ENCODE measurements around the gene RAB7B.

RAB7B gene

DNA sequence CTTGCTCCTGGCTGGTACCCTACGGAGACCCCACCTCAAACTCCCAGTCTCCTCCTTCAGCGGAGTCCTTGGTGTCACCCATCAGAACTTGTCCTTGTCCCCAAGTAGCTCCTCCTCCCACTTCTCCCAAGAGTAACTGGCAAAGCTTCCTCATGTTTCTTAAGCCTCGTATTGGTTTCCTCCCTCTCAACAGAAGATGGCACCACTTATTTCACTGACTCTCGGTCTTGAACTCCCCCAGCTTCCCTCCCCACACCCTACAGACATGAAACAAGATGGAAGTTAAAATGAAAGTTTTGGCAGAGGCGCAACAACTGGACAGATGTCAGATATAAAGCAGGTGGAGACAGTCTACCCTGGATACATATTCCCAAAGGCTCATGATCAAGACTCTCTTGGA, 13.4 kb downstream of the RAB7B start:
- DNase-seq (ENCODE audit: low read depth), result no peak
- TF ChIP-seq, protein P1, sequence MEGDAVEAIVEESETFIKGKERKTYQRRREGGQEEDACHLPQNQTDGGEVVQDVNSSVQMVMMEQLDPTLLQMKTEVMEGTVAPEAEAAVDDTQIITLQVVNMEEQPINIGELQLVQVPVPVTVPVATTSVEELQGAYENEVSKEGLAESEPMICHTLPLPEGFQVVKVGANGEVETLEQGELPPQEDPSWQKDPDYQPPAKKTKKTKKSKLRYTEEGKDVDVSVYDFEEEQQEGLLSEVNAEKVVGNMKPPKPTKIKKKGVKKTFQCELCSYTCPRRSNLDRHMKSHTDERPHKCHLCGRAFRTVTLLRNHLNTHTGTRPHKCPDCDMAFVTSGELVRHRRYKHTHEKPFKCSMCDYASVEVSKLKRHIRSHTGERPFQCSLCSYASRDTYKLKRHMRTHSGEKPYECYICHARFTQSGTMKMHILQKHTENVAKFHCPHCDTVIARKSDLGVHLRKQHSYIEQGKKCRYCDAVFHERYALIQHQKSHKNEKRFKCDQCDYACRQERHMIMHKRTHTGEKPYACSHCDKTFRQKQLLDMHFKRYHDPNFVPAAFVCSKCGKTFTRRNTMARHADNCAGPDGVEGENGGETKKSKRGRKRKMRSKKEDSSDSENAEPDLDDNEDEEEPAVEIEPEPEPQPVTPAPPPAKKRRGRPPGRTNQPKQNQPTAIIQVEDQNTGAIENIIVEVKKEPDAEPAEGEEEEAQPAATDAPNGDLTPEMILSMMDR (IDR thresholded peaks at IDR 0.05; ENCODE audit: low read depth, low read length, missing control alignments), result no peak
- no peak overlapping the region for H3K4me3 ChIP-seq (ENCODE audit: low read depth, low read length)

DNA sequence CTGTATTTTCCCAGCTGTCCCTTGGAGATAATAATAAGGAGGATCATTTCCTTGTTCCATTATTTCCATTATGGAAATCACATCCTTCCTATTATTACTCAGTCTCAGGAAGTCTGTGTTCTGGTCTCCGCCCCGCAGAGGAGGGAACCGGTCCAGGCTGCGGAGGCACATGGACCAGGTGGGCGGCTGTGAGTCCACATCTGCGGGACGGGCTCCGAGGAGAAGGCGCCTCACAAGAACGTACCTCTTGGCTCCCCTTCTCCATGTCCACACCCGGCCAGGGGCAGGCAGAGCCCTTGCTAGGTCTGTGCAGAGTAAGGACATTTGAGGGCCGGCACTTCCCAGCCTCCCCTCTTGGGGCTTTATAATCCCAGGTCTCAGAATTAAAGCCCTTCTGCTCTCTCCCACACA, 14.6 kb downstream of the RAB7B start:
- TF ChIP-seq, protein P1 (IDR thresholded peaks at IDR 0.05; ENCODE audit: low read depth, low read length, missing control alignments), result no peak
- H3K4me3 ChIP-seq (ENCODE audit: low read depth, low read length), result no peak overlapping the region
- no peak for DNase-seq (ENCODE audit: low read depth)

DNA sequence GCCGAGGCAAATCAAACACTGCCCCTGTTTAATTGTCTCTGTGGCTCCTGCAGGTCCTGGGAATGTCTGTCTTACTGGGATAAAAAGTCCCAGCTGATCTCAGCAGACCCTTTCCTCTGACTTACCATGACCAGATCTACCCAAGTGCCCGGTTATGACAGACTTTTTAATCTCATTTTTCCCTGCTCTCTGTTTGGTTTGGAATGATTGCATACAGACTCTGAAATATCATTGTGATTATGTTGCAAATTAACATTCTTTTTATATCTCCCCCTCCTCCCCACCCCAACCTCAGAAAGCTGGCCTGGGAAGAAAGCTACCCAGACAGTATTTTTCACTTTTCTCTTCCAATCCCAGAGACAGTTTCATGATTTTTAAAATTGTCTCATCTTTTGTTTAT, 16.3 kb downstream of the RAB7B start:
- H3K4me3 ChIP-seq (ENCODE audit: low read depth, low read length), result no peak overlapping the region
- DNase-seq (ENCODE audit: low read depth), result no peak
- TF ChIP-seq, protein P1 (IDR thresholded peaks at IDR 0.05; ENCODE audit: low read depth, low read length, missing control alignments), result no peak

DNA sequence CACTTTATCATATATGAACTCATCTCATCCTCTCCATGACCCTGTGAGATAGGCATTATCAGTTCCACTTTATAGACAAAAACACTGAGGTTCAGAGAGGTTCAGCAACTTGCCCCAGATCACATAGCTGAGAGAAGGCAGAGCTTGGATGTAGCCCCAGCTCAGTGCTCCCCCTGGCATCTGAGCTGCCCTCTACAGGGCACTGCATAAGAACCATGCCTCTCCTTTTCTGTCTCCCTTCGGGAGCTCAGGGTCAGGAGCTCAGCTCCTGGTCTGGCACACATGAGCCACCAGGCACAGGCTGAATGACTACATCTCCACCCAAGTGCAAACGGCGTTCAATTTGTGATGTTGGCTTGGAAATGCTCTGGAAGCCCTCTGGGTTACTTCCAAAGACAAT, 16.9 kb downstream of the RAB7B start:
- TF ChIP-seq, protein P1 (IDR thresholded peaks at IDR 0.05; ENCODE audit: low read depth, low read length, missing control alignments), result peak; percentile 24
- DNase-seq (ENCODE audit: low read depth), result no peak
- H3K4me3 ChIP-seq (ENCODE audit: low read depth, low read length), result no peak overlapping the region

DNA sequence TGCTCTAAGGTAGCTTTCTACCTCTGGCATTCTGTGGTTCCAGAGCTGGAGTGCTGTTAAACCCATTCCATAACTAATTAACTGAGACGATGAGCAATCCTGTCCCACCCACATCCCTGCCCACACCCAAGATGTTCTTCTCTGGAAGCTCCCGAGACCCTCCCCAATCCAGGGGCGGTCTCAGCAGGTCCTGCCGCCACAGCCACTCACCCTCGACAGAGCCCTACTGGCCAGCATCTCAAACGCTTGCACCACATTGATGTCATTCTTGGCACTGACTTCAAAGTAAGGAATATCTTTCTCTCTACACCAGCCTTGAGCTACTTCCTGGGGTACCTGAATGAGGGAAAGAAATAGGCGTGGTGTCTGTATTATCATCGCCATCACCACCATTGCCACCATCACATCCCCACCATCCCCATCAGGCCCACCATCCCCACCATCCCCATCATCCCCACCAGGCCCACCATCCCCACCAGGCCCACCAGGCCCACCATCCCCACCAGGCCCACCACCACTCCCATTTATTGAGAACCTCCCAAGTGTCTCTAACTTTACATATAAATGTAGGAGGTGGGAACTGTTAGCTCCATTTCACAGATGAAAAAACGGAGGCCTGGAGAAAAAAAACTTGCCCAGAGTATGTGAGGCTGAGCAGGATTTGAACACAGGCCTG, 17.7 kb downstream of the RAB7B start:
- DNase-seq (ENCODE audit: low read depth), result no peak
- H3K4me3 ChIP-seq (ENCODE audit: low read depth, low read length), result no peak overlapping the region
- TF ChIP-seq, protein P1 (IDR thresholded peaks at IDR 0.05; ENCODE audit: low read depth, low read length, missing control alignments), result no peak

DNA sequence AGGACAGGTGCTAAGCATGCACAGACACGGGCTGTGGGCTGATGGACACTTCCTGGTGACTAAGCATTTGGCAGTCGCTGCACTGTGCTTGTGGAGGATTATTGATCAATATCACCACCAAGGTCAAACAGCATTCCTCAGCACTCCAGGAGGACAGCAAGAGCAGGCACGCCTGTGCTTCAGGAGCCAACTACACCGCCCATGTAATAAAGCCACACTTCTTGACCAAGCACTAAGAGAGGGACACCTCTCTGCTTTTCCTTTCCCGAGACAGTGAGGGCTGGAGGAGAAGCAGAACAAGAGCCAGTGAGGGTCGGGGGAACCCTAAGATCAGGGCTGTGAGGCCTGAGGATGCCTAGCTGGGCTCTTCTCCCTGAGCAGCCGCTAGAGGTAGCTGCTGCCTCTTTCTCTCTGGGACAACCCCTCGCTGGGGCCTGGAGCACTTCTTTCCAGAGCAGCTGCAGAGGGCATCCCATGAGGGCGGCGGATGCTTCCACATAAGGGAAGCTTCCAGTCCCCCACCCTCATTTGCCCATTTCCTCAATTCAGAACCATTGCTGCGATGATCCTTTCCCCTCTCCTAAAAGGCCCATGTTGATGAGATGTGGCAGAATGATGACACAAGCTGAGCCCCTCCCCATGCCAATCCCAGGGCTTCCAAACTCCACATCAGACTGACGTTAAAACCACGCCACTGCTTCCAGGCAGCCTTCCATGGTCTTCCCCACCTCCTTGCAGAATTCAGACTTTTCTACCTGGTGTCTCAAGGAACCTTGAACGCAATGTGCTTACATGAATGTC, 19.1 kb downstream of the RAB7B start:
- no peak for DNase-seq (ENCODE audit: low read depth)

More for the DNA sequence above, 19.1 kb downstream of the RAB7B start:
- TF ChIP-seq, protein P1 (IDR thresholded peaks at IDR 0.05; ENCODE audit: low read depth, low read length, missing control alignments), result peak; percentile 99
- H3K4me3 ChIP-seq (ENCODE audit: low read depth, low read length), result no peak overlapping the region

All from GM12864 (cell line).